Smooth muscle cell (in vitro differentiated cells): Measurements from ENCODE around the gene C11orf87. TPM values are rescaled to one million over a fixed set of nuclear protein-coding genes. Genes with fewer than 3 reads are reported as not detected.
A peak's percentile ranks its signal among the peaks of the same experiment; 100 is the strongest.

Experiments
- DNase-seq: peaks from one replicate; lab custom pipeline; 2025; ENCODE audit not compliant: unreplicated experiment; lab: John Stamatoyannopoulos, UW
- H2AFZ ChIP-seq: fragments of 200-600 bp; sonication (generic); 2 replicates; pipeline ENCODE4 v1.6.0; 2016; ENCODE audit warnings: antibody characterized with exemption, low read depth, mild to moderate bottlenecking
- H3F3A ChIP-seq: fragments of 200-600 bp; sonication (generic); 2 replicates; pipeline ENCODE4 v1.6.0; 2017; ENCODE audit warnings: antibody characterized with exemption, low read depth
- H3K27ac ChIP-seq: fragments of 200-600 bp; sonication (generic); 2 replicates; pipeline ENCODE4 v1.5.1; 2016; ENCODE audit warnings: low read depth, mild to moderate bottlenecking
- H3K27me3 ChIP-seq: fragments of 200-600 bp; sonication (generic); 2 replicates; pipeline ENCODE4 v1.6.1; 2016; ENCODE audit warnings: low read depth, mild to moderate bottlenecking
- H3K36me3 ChIP-seq: fragments of 200-600 bp; sonication (generic); 2 replicates; pipeline ENCODE4 v1.5.1; 2016; ENCODE audit warnings: low read depth
- H3K4me1 ChIP-seq: fragments of 200-600 bp; sonication (generic); 2 replicates; pipeline ENCODE4 v1.5.1; 2016; ENCODE audit warnings: low read depth
- H3K4me2 ChIP-seq: fragments of 200-600 bp; sonication (generic); 2 replicates; pipeline ENCODE4 v1.6.0; 2016; ENCODE audit warnings: mild to moderate bottlenecking
- H3K4me3 ChIP-seq: fragments of 200-600 bp; sonication (generic); 2 replicates; pipeline ENCODE4 v1.5.1; 2016; ENCODE audit warnings: mild to moderate bottlenecking
- H3K79me2 ChIP-seq: fragments of 200-600 bp; sonication (generic); 2 replicates; pipeline ENCODE4 v1.6.0; 2016; ENCODE audit warnings: low read depth, mild to moderate bottlenecking
- H3K9ac ChIP-seq: fragments of 200-600 bp; sonication (generic); 2 replicates; pipeline ENCODE4 v1.6.0; 2016; ENCODE audit warnings: low read depth
- H3K9me3 ChIP-seq: fragments of 200-600 bp; sonication (generic); replicated peaks from 2 replicates; pipeline ENCODE4 v1.5.1; 2016; ENCODE audit warnings: low read depth
- H4K20me1 ChIP-seq: fragments of 200-600 bp; sonication (generic); 2 replicates; pipeline ENCODE4 v1.6.0; 2016; ENCODE audit warnings: low read depth
- CTCF ChIP-seq: fragments of 200-600 bp; sonication (generic); IDR thresholded peaks from 2 replicates; pipeline ENCODE4 v1.5.1; 2017; ENCODE audit warnings: borderline replicate concordance, mild to moderate bottlenecking, antibody characterized with exemption; ENCODE audit not compliant: insufficient read depth, poor library complexity, severe bottlenecking
- WGBS: methylation state at CpG from one replicate; pipeline ENCODE4 v1.1.7; 2016; ENCODE audit warnings: low lambda C conversion rate; 5-methylcytosine and 5-hydroxymethylcytosine counted together
- polyA plus RNA-seq: library from polyadenylated mRNA; unstranded; fragments of >200 nt; fragmentation: Nextera tagmentation; extraction: Ambion mirVana; gene quantifications from 2 replicates; pipeline ENCODE4 v1.2.1, GENCODE V29; 2016
- total RNA-seq: library from RNA; depleted of rRNA; stranded (reverse); fragments of >200 nt; gene quantifications from 2 replicates; pipeline ENCODE4 v1.2.3, GENCODE V29; 2014

C11orf87 gene
- total and polyA plus RNA-seq, 2 experiments from 2014 or later, result 0.04 to 0.24 TPM

GRCh38 chr11:109416601-109417000, 5.4 kb upstream of the C11orf87 start:
- Histone ChIP-seq H3K27me3 (peaks cover 45% of the 10 kb centered on the region), H3K4me2 (no peak overlapping the region), H3K9me3 (no peaks in the 10 kb centered on the region), H4K20me1 (no peaks in the 10 kb centered on the region), H3K27ac (no peak overlapping the region), H2AFZ (no peak overlapping the region), H3F3A (no peaks in the 10 kb centered on the region), H3K4me1 (no peaks in the 10 kb centered on the region), H3K4me3 (no peak overlapping the region), H3K36me3 (no peaks in the 10 kb centered on the region), H3K79me2 (no peaks in the 10 kb centered on the region), H3K9ac (no peak overlapping the region)
- DNase-seq, result no peak
- TF ChIP-seq CTCF, result no peak
- WGBS, result 12% methylated on average over 2 of the region's 2 CpGs

GRCh38 chr11:109422870-109423465, 978 bp downstream of the C11orf87 start:
- H3K36me3 ChIP-seq, result no peaks in the 10 kb centered on the region
- WGBS, result 4% methylated on average over 43 of the region's 43 CpGs
- H2AFZ ChIP-seq, result peak overlapping the region; percentile 46
- no peaks in the 10 kb centered on the region for H3F3A ChIP-seq
- no peak for DNase-seq
- H3K4me3 ChIP-seq, result peak overlapping the region; percentile 51
- TF ChIP-seq CTCF, result no peak
- no peaks in the 10 kb centered on the region for H4K20me1 ChIP-seq
- H3K9ac ChIP-seq, result no peak overlapping the region
- no peaks in the 10 kb centered on the region for H3K9me3 ChIP-seq
- H3K79me2 ChIP-seq, result no peaks in the 10 kb centered on the region
- H3K27me3 ChIP-seq, result peaks cover 97% of the 10 kb centered on the region
- H3K27ac ChIP-seq, result no peak overlapping the region
- peaks cover 7% of the 10 kb centered on the region for H3K4me1 ChIP-seq
- peak overlapping the region; percentile 94 for H3K4me2 ChIP-seq

- Histone ChIP-seq H3F3A (no peaks in the 10 kb centered on the region), H3K9me3 (no peaks in the 10 kb centered on the region), H4K20me1 (no peaks in the 10 kb centered on the region), H3K36me3 (no peaks in the 10 kb centered on the region), H3K4me1 (peaks cover 7% of the 10 kb centered on the region), H2AFZ (peak overlapping the region; percentile 46), H3K27ac (no peak overlapping the region), H3K4me2 (peak overlapping the region; percentile 94), H3K27me3 (peaks cover 97% of the 10 kb centered on the region), H3K4me3 (peak overlapping the region; percentile 51), H3K79me2 (no peaks in the 10 kb centered on the region), H3K9ac (no peak overlapping the region)
- DNase-seq, result no peak
- WGBS, result 18% methylated on average over 39 of the region's 45 CpGs
- no peak for TF ChIP-seq CTCF
Observed at GRCh38 chr11:109423466-109424190, 1.6 kb downstream of the C11orf87 start.
